ENCODE data around the gene C16orf78. TPM values are rescaled to one million over a fixed set of nuclear protein-coding genes. Genes with fewer than 3 reads are reported as not detected.

Gene C16orf78
- total RNA-seq, 4 donors from 2014 or later, result not detected

GRCh38 chr16:49332589-49333258 lies 40.9 kb upstream of the C16orf78 start:
- H3K4me1 ChIP-seq, result no peaks in the 10 kb centered on the region
- no peaks in the 10 kb centered on the region for H3K9me3 ChIP-seq
- no peak for DNase-seq (ENCODE audit: low spot score in 2 of 2)
- no peak overlapping the region for H3K4me3 ChIP-seq
- H3K27me3 ChIP-seq, result no peaks in the 10 kb centered on the region
- H3K36me3 ChIP-seq, result no peaks in the 10 kb centered on the region
- WGBS, 2 donors, result 37 to 56% methylated on average over 2 of the region's 2 CpGs
- TF ChIP-seq CTCF (IDR thresholded peaks at IDR 0.05) (no peak), EP300 (IDR thresholded peaks at IDR 0.05) (no peak)
- no peak overlapping the region for H3K27ac ChIP-seq

GRCh38 chr16:49333259-49333597 lies 40.4 kb upstream of the C16orf78 start:
- Histone ChIP-seq H3K36me3 (no peaks in the 10 kb centered on the region), H3K9me3 (no peaks in the 10 kb centered on the region), H3K27me3 (peaks cover 0 to 2% of the 10 kb centered on the region in 2 donors), H3K4me1 (no peaks in the 10 kb centered on the region), H3K27ac (no peak overlapping the region), H3K4me3 (no peak overlapping the region)
- DNase-seq (ENCODE audit: low spot score in 2 of 2), result no peak
- TF ChIP-seq EP300 (IDR thresholded peaks at IDR 0.05) (no peak), POLR2A (IDR thresholded peaks at IDR 0.05) (no peak), CTCF (IDR thresholded peaks at IDR 0.05) (no peak)
- WGBS, 2 donors, result 67 to 81% methylated on average over 7 of the region's 7 CpGs

GRCh38 chr16:49335828-49336227 lies 37.8 kb upstream of the C16orf78 start:
- DNase-seq (ENCODE audit: low spot score in 2 of 2), result no peak
- no peak overlapping the region for H3K27ac ChIP-seq
- no peaks in the 10 kb centered on the region for H3K36me3 ChIP-seq
- H3K9me3 ChIP-seq, result no peaks in the 10 kb centered on the region
- H3K4me1 ChIP-seq, result no peaks in the 10 kb centered on the region
- peaks cover 0 to 9% of the 10 kb centered on the region in 2 donors for H3K27me3 ChIP-seq
- 70 to 75% methylated on average over 8 of the region's 8 CpGs for WGBS, 2 donors
- no peak overlapping the region for H3K4me3 ChIP-seq
- no peak for TF ChIP-seq EP300 (IDR thresholded peaks at IDR 0.05)
- no peak for TF ChIP-seq POLR2A (IDR thresholded peaks at IDR 0.05)
- TF ChIP-seq CTCF (IDR thresholded peaks at IDR 0.05), result no peak

- no peak for DNase-seq (ENCODE audit: low spot score in 2 of 2)
- Histone ChIP-seq H3K4me1 (no peaks in the 10 kb centered on the region), H3K9me3 (no peaks in the 10 kb centered on the region), H3K27ac (no peak overlapping the region), H3K36me3 (no peaks in the 10 kb centered on the region), H3K4me3 (no peak overlapping the region), H3K27me3 (peaks cover 0 to 9% of the 10 kb centered on the region in 2 donors)
- WGBS, 2 donors, result 73 to 76% methylated on average over 3 of the region's 3 CpGs
- TF ChIP-seq EP300 (IDR thresholded peaks at IDR 0.05), result no peak
- TF ChIP-seq POLR2A (IDR thresholded peaks at IDR 0.05), result no peak
- no peak for TF ChIP-seq CTCF (IDR thresholded peaks at IDR 0.05)
Measured at GRCh38 chr16:49336581-49336980, 37.0 kb upstream of the C16orf78 start.

GRCh38 chr16:49337814-49338350 lies 35.7 kb upstream of the C16orf78 start:
- TF ChIP-seq EP300 (IDR thresholded peaks at IDR 0.05), result no peak
- TF ChIP-seq POLR2A (IDR thresholded peaks at IDR 0.05), result no peak
- no peak for TF ChIP-seq CTCF (IDR thresholded peaks at IDR 0.05)
- DNase-seq (ENCODE audit: low spot score in 2 of 2), result no peak
- H3K9me3 ChIP-seq, result no peaks in the 10 kb centered on the region
- WGBS, 2 donors, result 52 to 62% methylated on average over 6 of the region's 6 CpGs
- peaks cover 0 to 9% of the 10 kb centered on the region in 2 donors for H3K27me3 ChIP-seq
- no peaks in the 10 kb centered on the region for H3K36me3 ChIP-seq
- H3K4me3 ChIP-seq, result no peak overlapping the region
- H3K4me1 ChIP-seq, result no peaks in the 10 kb centered on the region
- H3K27ac ChIP-seq, result no peak overlapping the region
